Measurements from ENCODE around the gene NABP1. TPM values are rescaled to one million over a fixed set of nuclear protein-coding genes. Genes with fewer than 3 reads are reported as not detected.
A peak's percentile ranks its signal among the peaks of the same experiment; 100 is the strongest.

Gene NABP1
- total and polyA plus RNA-seq, 10 of the 15 experiments (the other 5 are each of a cell fraction or from before 2014, with no cell fraction given) = 22.9 to 65.7 (median 39.9) TPM

DNA sequence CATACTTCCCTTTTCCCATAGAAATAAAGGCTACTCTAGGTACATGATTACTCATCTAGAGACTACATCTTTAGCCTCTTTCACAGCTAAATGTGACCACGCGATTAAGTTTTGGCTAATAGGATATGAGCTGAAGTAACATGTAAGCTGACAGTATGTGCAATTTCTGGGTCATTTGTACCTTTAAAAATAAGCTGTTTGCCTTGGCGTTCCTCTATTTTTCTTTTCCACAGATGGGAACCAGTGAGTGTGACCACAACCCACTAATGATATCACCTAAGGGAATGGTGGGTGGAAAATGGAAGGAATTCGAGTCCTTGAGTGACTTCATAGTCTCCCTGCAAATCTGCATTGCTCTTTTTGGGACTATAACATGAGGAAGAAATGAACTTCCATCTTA lies 11.7 kb upstream of the NABP1 start:
- peak overlapping the region; percentile 5; the same call in 1 of the 2 replicates for H3K4me2 ChIP-seq (ENCODE audit: control insufficient read depth, insufficient read depth)

DNA sequence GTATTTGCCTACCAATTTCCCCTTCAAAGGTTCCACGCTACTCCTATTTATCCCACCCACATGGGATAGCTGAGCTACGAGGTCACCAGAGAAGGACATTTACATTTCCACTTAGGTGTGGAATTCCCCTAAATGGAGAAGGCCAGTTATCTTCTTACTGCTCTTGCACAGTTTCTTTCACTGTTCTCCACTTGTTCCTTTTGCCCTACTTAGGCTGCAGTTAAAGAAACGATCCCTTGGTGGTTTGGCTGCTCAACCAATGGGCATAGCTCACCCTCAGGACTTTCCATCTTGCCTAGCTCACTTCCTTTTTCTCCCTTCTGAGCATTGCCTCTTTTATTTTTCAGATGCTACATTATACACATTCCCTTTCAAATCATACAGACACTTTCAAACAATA lies 11.2 kb upstream of the NABP1 start:
- in situ Hi-C loops (cut with MboI) = loop anchor here (25.0 kb wide), 1 partner anchor 779 kb away; the partner anchor contains the start of gene GLS
- TF ChIP-seq ATF7 (IDR thresholded peaks at IDR 0.05; ENCODE audit: low read depth) (no peak), NR2C1 (IDR thresholded peaks at IDR 0.05) (no peak), MTA2 (IDR thresholded peaks at IDR 0.05; ENCODE audit: low read depth) (no peak), ZZZ3 (IDR thresholded peaks at IDR 0.05; ENCODE audit: control insufficient read depth, insufficient read length, low read depth) (no peak), CEBPB (IDR thresholded peaks at IDR 0.05; ENCODE audit: borderline replicate concordance in 1 of 2, low read depth in 2 of 2, low read length in 2 of 2) (no peak)
- TF ChIP-seq, protein P1, sequence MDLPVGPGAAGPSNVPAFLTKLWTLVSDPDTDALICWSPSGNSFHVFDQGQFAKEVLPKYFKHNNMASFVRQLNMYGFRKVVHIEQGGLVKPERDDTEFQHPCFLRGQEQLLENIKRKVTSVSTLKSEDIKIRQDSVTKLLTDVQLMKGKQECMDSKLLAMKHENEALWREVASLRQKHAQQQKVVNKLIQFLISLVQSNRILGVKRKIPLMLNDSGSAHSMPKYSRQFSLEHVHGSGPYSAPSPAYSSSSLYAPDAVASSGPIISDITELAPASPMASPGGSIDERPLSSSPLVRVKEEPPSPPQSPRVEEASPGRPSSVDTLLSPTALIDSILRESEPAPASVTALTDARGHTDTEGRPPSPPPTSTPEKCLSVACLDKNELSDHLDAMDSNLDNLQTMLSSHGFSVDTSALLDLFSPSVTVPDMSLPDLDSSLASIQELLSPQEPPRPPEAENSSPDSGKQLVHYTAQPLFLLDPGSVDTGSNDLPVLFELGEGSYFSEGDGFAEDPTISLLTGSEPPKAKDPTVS (IDR thresholded peaks at IDR 0.05; ENCODE audit: low read depth, low read length) = no peak
- TF ChIP-seq, protein P2, sequence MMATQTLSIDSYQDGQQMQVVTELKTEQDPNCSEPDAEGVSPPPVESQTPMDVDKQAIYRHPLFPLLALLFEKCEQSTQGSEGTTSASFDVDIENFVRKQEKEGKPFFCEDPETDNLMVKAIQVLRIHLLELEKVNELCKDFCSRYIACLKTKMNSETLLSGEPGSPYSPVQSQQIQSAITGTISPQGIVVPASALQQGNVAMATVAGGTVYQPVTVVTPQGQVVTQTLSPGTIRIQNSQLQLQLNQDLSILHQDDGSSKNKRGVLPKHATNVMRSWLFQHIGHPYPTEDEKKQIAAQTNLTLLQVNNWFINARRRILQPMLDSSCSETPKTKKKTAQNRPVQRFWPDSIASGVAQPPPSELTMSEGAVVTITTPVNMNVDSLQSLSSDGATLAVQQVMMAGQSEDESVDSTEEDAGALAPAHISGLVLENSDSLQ (IDR thresholded peaks at IDR 0.05) = no peak

More for the DNA sequence above, 11.7 kb upstream of the NABP1 start:
- SMC1A ChIA-PET (ENCODE audit: uncharacterized antibody, unreplicated experiment) = interaction anchor here (0.8 to 6.3 kb wide), 16 partner anchors 8 to 97 kb away, joined by 3 to 67 read pairs (median 5); partner anchors contain the start of gene NABP1
- H3K27me3 ChIP-seq (replicated peaks in 1 of 2; ENCODE audit: control insufficient read depth in 2 of 2, insufficient read depth in 2 of 2, low read length in 1 of 2) = no peaks in the 10 kb centered on the region
- in situ Hi-C loops (cut with MboI) = loop anchor here (25.0 kb wide), 1 partner anchor 779 kb away; the partner anchor contains the start of gene GLS
- no peaks in the 10 kb centered on the region for H4K20me1 ChIP-seq (ENCODE audit: control insufficient read depth, insufficient read depth)
- H3K9ac ChIP-seq (ENCODE audit: control insufficient read depth, insufficient read depth, low read length) = no peak overlapping the region
- intact Hi-C loops (cut with micrococcal nuclease; ENCODE audit: unreplicated experiment) = loop anchor here (2.0 kb wide), 1 partner anchor 15 kb away; no protein-coding TSS in a partner anchor
- FAIRE-seq (no peak), DNase-seq (ENCODE audit: low read depth, low spot score) (no peak), ATAC-seq (peak; percentile 9; the same call in 1 of the 3 replicates)
- TF ChIP-seq YBX1 (IDR thresholded peaks at IDR 0.05) (no peak), RUNX3 (IDR thresholded peaks at IDR 0.05; ENCODE audit: low read length) (peak; percentile 31; the same call in 1 of the 2 replicates), SIN3A (IDR thresholded peaks at IDR 0.05; ENCODE audit: low read depth, low read length) (no peak), SUZ12 (IDR thresholded peaks at IDR 0.05; ENCODE audit: unreplicated experiment) (no peak)
- H3K79me2 ChIP-seq (ENCODE audit: control insufficient read depth, insufficient read depth, low read length) = no peaks in the 10 kb centered on the region
- no peaks in the 10 kb centered on the region for H3K36me3 ChIP-seq (ENCODE audit: control insufficient read depth in 2 of 2, insufficient read depth in 2 of 2, low read length in 1 of 2)
- no TSS peak for BruUV-seq (replicated peaks)
- peak overlapping the region; percentile 3; the same call in 1 of the 2 replicates for H2AFZ ChIP-seq (ENCODE audit: control insufficient read depth, low read depth, low read length)
- peaks cover 30% of the 10 kb centered on the region for H3K4me1 ChIP-seq (ENCODE audit: control insufficient read depth, insufficient read depth, low read length)
- RAD21 ChIA-PET (ENCODE audit: unreplicated experiment) = interaction anchor here (1.2 to 6.2 kb wide), 4 partner anchors 10 to 48 kb away, joined by 3 to 67 read pairs (median 34); partner anchors contain the start of gene NABP1
- H3K4me3 ChIP-seq = no peak overlapping the region
- POLR2A ChIA-PET = interaction anchor here (0.7 to 2.5 kb wide), 4 partner anchors 11 to 48 kb away, joined by 3 to 54 read pairs (median 3); partner anchors contain the start of gene NABP1
- peak overlapping the region; percentile 65 for H3K27ac ChIP-seq (ENCODE audit: control insufficient read depth, insufficient read depth)
- H3K9me3 ChIP-seq (replicated peaks; ENCODE audit: control insufficient read depth, insufficient read depth, low read length) = peaks cover 3% of the 10 kb centered on the region
- CTCF ChIA-PET = interaction anchor here (1.4 to 2.0 kb wide), 3 partner anchors 11 to 99 kb away, joined by 4 to 27 read pairs (median 7); partner anchors contain the start of gene NABP1
- 40% methylated on average over 4 of the region's 4 CpGs for WGBS (ENCODE audit: insufficient coverage, insufficient replicate concordance, low lambda C conversion rate, missing lambda C conversion rate)

More for the DNA sequence above, 11.2 kb upstream of the NABP1 start:
- H3K4me1 ChIP-seq (ENCODE audit: control insufficient read depth, insufficient read depth, low read length) = peaks cover 30% of the 10 kb centered on the region
- POLR2A ChIA-PET = interaction anchor here (0.7 to 2.5 kb wide), 5 partner anchors 10 to 49 kb away, joined by 3 to 54 read pairs (median 3); partner anchors contain the start of gene NABP1
- no peak overlapping the region for H3K4me3 ChIP-seq
- no peaks in the 10 kb centered on the region for H3K79me2 ChIP-seq (ENCODE audit: control insufficient read depth, insufficient read depth, low read length)
- ATAC-seq (peak; percentile 91), DNase-seq (ENCODE audit: low read depth, low spot score) (peak; percentile 79), FAIRE-seq (no peak)
- RAD21 ChIA-PET (ENCODE audit: unreplicated experiment) = interaction anchor here (0.6 to 6.2 kb wide), 6 partner anchors 10 to 74 kb away, joined by 3 to 67 read pairs (median 10); partner anchors contain the start of gene NABP1
- H4K20me1 ChIP-seq (ENCODE audit: control insufficient read depth, insufficient read depth) = no peaks in the 10 kb centered on the region
- SMC1A ChIA-PET (ENCODE audit: uncharacterized antibody, unreplicated experiment) = interaction anchor here (0.8 to 6.3 kb wide), 17 partner anchors 9 to 97 kb away, joined by 3 to 67 read pairs (median 5); partner anchors contain the start of gene NABP1
- no TSS peak for BruUV-seq (replicated peaks)
- CTCF ChIA-PET = interaction anchor here (0.6 to 2.0 kb wide), 5 partner anchors 10 to 100 kb away, joined by 3 to 27 read pairs (median 4); partner anchors contain the start of gene NABP1
- intact Hi-C loops (cut with micrococcal nuclease; ENCODE audit: unreplicated experiment) = loop anchor here (1.0 to 2.0 kb wide), 2 partner anchors 11 to 16 kb away; no protein-coding TSS in a partner anchor
- no peaks in the 10 kb centered on the region for H3K36me3 ChIP-seq (ENCODE audit: control insufficient read depth in 2 of 2, insufficient read depth in 2 of 2, low read length in 1 of 2)
- peak overlapping the region; percentile 3; the same call in 1 of the 2 replicates for H2AFZ ChIP-seq (ENCODE audit: control insufficient read depth, low read depth, low read length)
- no peak overlapping the region for H3K9ac ChIP-seq (ENCODE audit: control insufficient read depth, insufficient read depth, low read length)
- peak overlapping the region; percentile 65 for H3K27ac ChIP-seq (ENCODE audit: control insufficient read depth, insufficient read depth)
- H3K4me2 ChIP-seq (ENCODE audit: control insufficient read depth, insufficient read depth) = peak overlapping the region; percentile 5
- no peaks in the 10 kb centered on the region for H3K27me3 ChIP-seq (replicated peaks in 1 of 2; ENCODE audit: control insufficient read depth in 2 of 2, insufficient read depth in 2 of 2, low read length in 1 of 2)
- peaks cover 3% of the 10 kb centered on the region for H3K9me3 ChIP-seq (replicated peaks; ENCODE audit: control insufficient read depth, insufficient read depth, low read length)
- 0% methylated on average over 3 of the region's 3 CpGs for WGBS (ENCODE audit: insufficient coverage, insufficient replicate concordance, low lambda C conversion rate, missing lambda C conversion rate)
